Measurements from ENCODE around the gene DDIAS.
A peak's percentile ranks its signal among the peaks of the same experiment; 100 is the strongest.
"Not testable (repeated sequence)": the region's sequence is repeated elsewhere in the genome, so short reads cannot be mapped to it uniquely, and the experiment has no call there.

Gene DDIAS

DNA sequence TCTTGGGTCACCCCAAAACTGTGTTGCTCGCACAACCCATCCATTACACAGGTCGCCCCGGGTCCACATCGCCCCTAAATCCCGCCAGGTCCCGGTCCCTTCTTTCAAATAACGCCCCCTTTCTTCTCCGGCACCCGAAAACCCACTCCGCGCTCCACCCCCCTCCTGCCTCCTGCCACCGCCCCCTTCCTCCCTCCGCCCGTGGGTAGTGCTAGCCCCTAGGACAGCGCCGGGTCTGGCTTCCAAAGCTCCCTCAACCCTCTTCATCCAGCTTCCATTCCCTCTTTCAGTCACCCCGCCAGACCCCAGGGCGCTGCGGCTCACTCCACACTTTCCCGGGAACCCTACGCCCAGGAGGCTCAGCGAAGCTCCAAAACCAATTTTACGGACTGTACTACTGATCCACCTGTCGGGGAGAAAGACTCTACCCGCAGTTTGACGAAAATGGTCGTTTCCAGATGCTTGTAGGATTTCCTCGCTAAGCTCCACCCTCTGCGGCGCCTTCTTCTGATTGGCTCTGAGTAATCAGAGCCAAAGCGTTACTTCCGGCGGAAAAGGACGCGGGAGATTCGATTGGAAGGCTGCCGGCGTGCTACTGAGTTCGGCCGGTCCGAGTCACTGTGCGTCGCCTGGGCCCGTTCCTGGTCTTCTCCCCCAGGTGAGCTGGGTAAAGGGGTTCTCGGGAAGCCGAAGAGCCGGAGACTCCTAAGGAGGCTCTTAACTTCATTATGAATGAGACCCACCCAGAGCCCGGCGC is at the start of gene DDIAS:
Gene DDIAS, plus strand, starts transcription at position 572 of the 757 bp plus-strand sequence. CDS start 13,003 bp downstream, outside the sequence.
- DNase-seq (ENCODE audit: extremely low read depth in 1 of 2, low read depth in 1 of 2), result peak; percentile 76 to 94

- no peak for DNase-seq (ENCODE audit: extremely low read depth in 1 of 2, low read depth in 1 of 2)
Observed at GRCh38 chr11:82854242-82854641, 47.3 kb upstream of the DDIAS start.

DNA sequence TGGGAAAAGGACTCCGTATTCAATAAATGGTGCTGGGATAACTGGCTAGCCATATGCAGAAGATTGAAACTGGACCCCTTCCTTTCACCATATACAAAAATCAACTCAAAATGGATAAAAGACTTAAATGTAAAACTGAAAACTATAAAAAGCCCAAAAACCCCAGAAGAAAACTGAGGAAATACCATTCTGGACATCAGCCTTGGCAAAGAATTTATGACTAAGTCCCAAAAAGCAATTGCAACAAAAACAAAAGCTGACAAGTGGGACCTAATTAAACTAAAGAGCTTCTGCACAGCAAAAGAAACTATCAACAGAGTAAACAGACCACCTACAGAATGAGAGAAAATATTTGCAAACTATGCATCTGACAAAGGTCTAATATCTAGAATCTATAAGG is 46.6 kb upstream of the DDIAS start:
- not testable (repeated sequence) for DNase-seq (ENCODE audit: extremely low read depth in 1 of 2, low read depth in 1 of 2)

- DNase-seq (ENCODE audit: extremely low read depth in 1 of 2, low read depth in 1 of 2), result no peak
Observed at GRCh38 chr11:82855616-82856015, 45.9 kb upstream of the DDIAS start.

DNA sequence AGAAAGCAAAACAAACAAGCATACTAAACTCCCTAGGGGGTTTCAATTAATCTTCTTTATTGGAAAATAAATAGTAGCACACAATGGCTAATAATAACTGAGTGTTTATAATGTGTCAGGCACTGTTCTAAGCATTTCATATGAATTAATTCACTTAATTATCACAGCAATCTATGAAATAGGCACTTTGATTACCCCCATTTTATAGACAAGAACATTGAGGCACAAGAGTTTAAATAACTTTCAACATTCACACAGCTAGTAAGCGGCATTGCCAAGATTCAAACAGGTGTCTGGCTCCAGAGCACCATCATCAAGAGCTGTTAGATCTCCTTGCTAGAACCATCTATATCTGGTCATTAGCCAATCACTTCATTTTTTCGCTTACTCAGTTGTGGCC is 44.4 kb upstream of the DDIAS start:
- no peak for DNase-seq (ENCODE audit: extremely low read depth in 1 of 2, low read depth in 1 of 2)

- no peak for DNase-seq (ENCODE audit: extremely low read depth in 1 of 2, low read depth in 1 of 2)
Observed at GRCh38 chr11:82858133-82858532, 43.4 kb upstream of the DDIAS start.

- no peak for DNase-seq (ENCODE audit: extremely low read depth in 1 of 2, low read depth in 1 of 2)
Observed at GRCh38 chr11:82858556-82859091, 42.9 kb upstream of the DDIAS start.

- DNase-seq (ENCODE audit: extremely low read depth in 1 of 2, low read depth in 1 of 2), result no peak
Observed at GRCh38 chr11:82859750-82860149, 41.8 kb upstream of the DDIAS start.

GRCh38 chr11:82862379-82862778 is 39.2 kb upstream of the DDIAS start:
- DNase-seq (ENCODE audit: extremely low read depth in 1 of 2, low read depth in 1 of 2), result no peak

DNA sequence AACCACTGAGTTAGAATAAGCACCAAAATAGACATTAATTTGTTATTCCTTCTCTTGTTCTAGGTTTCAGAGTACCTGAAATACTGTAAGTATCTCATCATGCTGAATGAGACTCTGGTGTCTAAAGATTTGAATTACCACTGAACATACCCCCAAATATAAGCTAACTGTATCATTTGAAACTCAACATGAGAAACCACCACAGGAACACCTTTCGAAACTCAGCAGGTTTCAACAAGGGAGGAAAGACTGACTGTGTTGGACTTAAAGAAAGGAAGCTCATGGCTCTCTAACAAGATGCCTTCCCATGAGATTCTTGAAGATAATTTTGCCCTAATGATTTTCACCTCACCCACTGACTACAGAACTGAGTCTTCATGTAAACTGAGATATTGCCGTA is 38.3 kb upstream of the DDIAS start:
- DNase-seq (ENCODE audit: extremely low read depth in 1 of 2, low read depth in 1 of 2), result no peak

GRCh38 chr11:82864268-82864667 is 37.3 kb upstream of the DDIAS start:
- no peak for DNase-seq (ENCODE audit: extremely low read depth in 1 of 2, low read depth in 1 of 2)

- no peak for DNase-seq (ENCODE audit: extremely low read depth in 1 of 2, low read depth in 1 of 2)
Observed at GRCh38 chr11:82865841-82866240, 35.7 kb upstream of the DDIAS start.

GRCh38 chr11:82867495-82868082 is 33.9 kb upstream of the DDIAS start:
- DNase-seq (ENCODE audit: extremely low read depth in 1 of 2, low read depth in 1 of 2), result peak; percentile 17 to 44

GRCh38 chr11:82869657-82870056 is 31.9 kb upstream of the DDIAS start:
- DNase-seq (ENCODE audit: extremely low read depth in 1 of 2, low read depth in 1 of 2), result no peak

DNA sequence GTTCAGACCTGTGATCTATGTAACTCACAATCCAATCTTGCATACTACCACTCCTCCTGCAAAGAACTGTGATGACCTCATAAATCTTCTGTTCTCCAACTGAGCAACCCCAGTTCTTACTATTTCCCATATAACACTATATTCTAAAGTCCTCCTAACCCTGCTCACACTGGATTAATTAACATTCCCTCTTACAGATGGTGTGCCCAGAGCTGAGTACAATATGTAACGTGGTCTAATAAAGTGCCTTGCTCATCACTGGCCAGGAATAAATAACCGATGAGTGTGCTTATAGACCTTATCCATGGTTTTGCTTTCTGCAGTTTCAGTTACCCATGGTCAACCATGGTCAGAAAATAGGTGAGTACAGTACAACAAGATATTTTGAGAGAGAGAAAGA is 29.9 kb upstream of the DDIAS start:
- DNase-seq (ENCODE audit: extremely low read depth in 1 of 2, low read depth in 1 of 2), result no peak

- no peak for DNase-seq (ENCODE audit: extremely low read depth in 1 of 2, low read depth in 1 of 2)
Observed at GRCh38 chr11:82872377-82873150, 29.0 kb upstream of the DDIAS start.

- DNase-seq (ENCODE audit: extremely low read depth in 1 of 2, low read depth in 1 of 2), result no peak
Observed at GRCh38 chr11:82873919-82874333, 27.6 kb upstream of the DDIAS start.

GRCh38 chr11:82874646-82875523 is 26.7 kb upstream of the DDIAS start:
- DNase-seq (ENCODE audit: extremely low read depth in 1 of 2, low read depth in 1 of 2), result no peak

GRCh38 chr11:82883853-82884252 is 17.7 kb upstream of the DDIAS start:
- DNase-seq (ENCODE audit: extremely low read depth in 1 of 2, low read depth in 1 of 2), result no peak

GRCh38 chr11:82889133-82890001 is 12.2 kb upstream of the DDIAS start:
- no peak for DNase-seq (ENCODE audit: extremely low read depth in 1 of 2, low read depth in 1 of 2)
